GM23338 (cell line): ENCODE measurements around the gene EFCAB8.

Experiments
- CTCF ChIP-seq, 2 experiments: fragments of 200-600 bp in 1 of 2; sonication (generic) in 1 of 2; conservative IDR thresholded peaks; 2 replicates each; pipeline versions ENCODE4 v1.5.1 to v1.6.1; 2016 to 2017; ENCODE audit warnings: antibody characterized with exemption in 2 of 2, low read depth in 2 of 2, mild to moderate bottlenecking in 2 of 2, moderate library complexity in 1 of 2
- ETS1 ChIP-seq: IDR thresholded peaks from 2 replicates; pipeline ENCODE4 v1.6.1; 2016; ENCODE audit warnings: antibody characterized with exemption
- EZH2 ChIP-seq: fragments of 200-600 bp; sonication (generic); IDR thresholded peaks from one replicate; pipeline ENCODE4 v1.8.0; 2017; ENCODE audit warnings: antibody characterized with exemption, mild to moderate bottlenecking, low read depth; ENCODE audit not compliant: unreplicated experiment
- JUNB ChIP-seq: IDR thresholded peaks from one replicate; pipeline ENCODE4 v1.6.1; 2016; ENCODE audit warnings: antibody characterized with exemption; ENCODE audit not compliant: unreplicated experiment
- NANOG ChIP-seq: IDR thresholded peaks from 2 replicates; pipeline ENCODE4 v1.6.1; 2016; ENCODE audit warnings: antibody characterized with exemption, borderline replicate concordance
- POLR2AphosphoS5 ChIP-seq: IDR thresholded peaks from 2 replicates; pipeline ENCODE4 v1.6.1; 2016; ENCODE audit warnings: antibody characterized with exemption, low read depth
- REST ChIP-seq: IDR thresholded peaks from one replicate; pipeline ENCODE4 v1.6.1; 2018; ENCODE audit warnings: antibody characterized with exemption; ENCODE audit not compliant: unreplicated experiment
- ZNF331 ChIP-seq: fragments of 250-450 bp; sonication (Bioruptor Pico); IDR thresholded peaks from 2 replicates; pipeline ENCODE4 v1.5.0; 2020; ENCODE audit warnings: low read depth, mild to moderate bottlenecking, moderate library complexity

- TF ChIP-seq EZH2 (no peak), NANOG (no peak), REST (no peak), CTCF (conservative IDR thresholded peaks at IDR 0.05; ENCODE audit: low read depth in 2 of 2) (no peak), POLR2AphosphoS5 (no peak), JUNB (no peak), ETS1 (no peak), ZNF331 (no peak)
Measured at GRCh38 chr20:32841174-32841573, 17.5 kb upstream of the EFCAB8 start.
